ENCODE data around the gene ST7. TPM values are rescaled to one million over a fixed set of nuclear protein-coding genes. Genes with fewer than 3 reads are reported as not detected.

Gene ST7
- total and polyA plus RNA-seq, 2 of the 8 experiments (the other 6 are each of a cell fraction or from before 2014, with no cell fraction given), result 16.3 to 18.0 TPM

DNA sequence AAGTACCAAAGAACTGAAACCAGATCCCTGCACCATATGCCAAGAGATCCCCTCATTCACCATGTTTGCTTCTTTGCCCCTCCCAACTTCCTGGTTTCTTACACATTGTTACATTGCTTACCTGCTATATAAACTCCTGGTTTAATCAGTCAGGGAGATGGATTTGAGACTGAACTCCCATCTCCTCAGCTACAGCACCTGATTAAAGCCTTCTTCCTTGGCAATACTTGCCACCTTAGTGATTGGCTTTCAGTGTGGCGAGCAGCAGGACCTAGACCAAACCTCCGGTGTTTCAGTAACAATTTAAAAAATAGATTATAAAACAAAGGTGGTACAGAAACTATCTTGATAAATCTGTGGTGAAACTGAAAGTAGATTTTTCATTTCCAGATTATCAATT, 122.6 kb downstream of the ST7 start:
- H4K5ac ChIP-seq (ENCODE audit: insufficient read length, low read depth, low read length), result no peak overlapping the region
- H3K27me3 ChIP-seq (replicated peaks in 1 of 4; ENCODE audit: control insufficient read depth in 3 of 4, extremely low read depth in 1 of 4, insufficient read depth in 3 of 4, low read length in 3 of 4), result no peaks in the 10 kb centered on the region
- no peak overlapping the region for H4K91ac ChIP-seq (replicated peaks; ENCODE audit: insufficient read length, low read length)
- TF ChIP-seq POLR2AphosphoS5 (IDR thresholded peaks at IDR 0.05; ENCODE audit: low read depth, low read length), result no peak
- no peak for TF ChIP-seq SRF (IDR thresholded peaks at IDR 0.05; ENCODE audit: low read depth, low read length)
- TF ChIP-seq POU5F1 (IDR thresholded peaks at IDR 0.05; ENCODE audit: low read depth, low read length), result no peak
- TF ChIP-seq KDM1A (IDR thresholded peaks at IDR 0.05; ENCODE audit: borderline replicate concordance, low read length), result no peak
- no peak for TF ChIP-seq CHD2 (IDR thresholded peaks at IDR 0.05; ENCODE audit: low read length)
- no peak for TF ChIP-seq TEAD4 (IDR thresholded peaks at IDR 0.05; ENCODE audit: low read depth, low read length)
- TF ChIP-seq BCL11A (IDR thresholded peaks at IDR 0.05; ENCODE audit: low read depth in 2 of 2, low read length in 2 of 2), result no peak
- TF ChIP-seq SP1 (IDR thresholded peaks at IDR 0.05; ENCODE audit: low read depth, low read length), result no peak
- no peak for TF ChIP-seq CEBPB (IDR thresholded peaks at IDR 0.05; ENCODE audit: low read depth, low read length)
- TF ChIP-seq SUZ12 (IDR thresholded peaks at IDR 0.05; ENCODE audit: low read length), result no peak
- H3K36me3 ChIP-seq (ENCODE audit: control insufficient read depth in 2 of 4, insufficient read depth in 4 of 4, low read length in 3 of 4), result no peaks in the 10 kb centered on the region
- H3K23me2 ChIP-seq (ENCODE audit: low read depth, low read length), result no peaks in the 10 kb centered on the region
- FAIRE-seq (no peak), DNase-seq (ENCODE audit: low read depth in 1 of 2, low spot score in 2 of 2) (no peak)
- H3K18ac ChIP-seq (ENCODE audit: extremely low read depth, low read length), result no peak overlapping the region
- H3K9me3 ChIP-seq (ENCODE audit: insufficient read depth in 2 of 2, low read depth in 1 of 2, low read length in 1 of 2), result peaks cover 0 to 2% of the 10 kb centered on the region in 2 experiments; a peak in 3 of 4 replicates
- H2AK5ac ChIP-seq (ENCODE audit: low read depth, low read length), result no peak overlapping the region
- no peak overlapping the region for H2AFZ ChIP-seq (ENCODE audit: low read length)
- no peak overlapping the region for H2BK12ac ChIP-seq (ENCODE audit: low read depth, low read length)
- H3K4me2 ChIP-seq (ENCODE audit: insufficient read depth in 1 of 2, low read depth in 2 of 2, low read length in 2 of 2), result no peak overlapping the region
- H2BK120ac ChIP-seq (replicated peaks; ENCODE audit: low read depth, low read length), result no peak overlapping the region
- ChIA-PET POLR2A (ENCODE audit: partially characterized antibody) (no interaction called here), CTCF (ENCODE audit: partially characterized antibody) (interaction anchor here (0.9 kb wide), 1 partner anchor 64 kb away, joined by 3 read pairs; no protein-coding TSS in a partner anchor)
- no peak overlapping the region for H3K27ac ChIP-seq (ENCODE audit: low read depth, low read length)
- no peak overlapping the region for H3K23ac ChIP-seq (ENCODE audit: insufficient read length)
- H3K4ac ChIP-seq (replicated peaks; ENCODE audit: insufficient read length, low read depth, low read length), result no peak overlapping the region
- no peak overlapping the region for H3K14ac ChIP-seq (ENCODE audit: insufficient read length)
- peaks cover 2% of the 10 kb centered on the region; the same call in 1 of the 2 replicates for H3K79me1 ChIP-seq (ENCODE audit: low read depth, low read length)
- H2BK15ac ChIP-seq (ENCODE audit: low read length), result no peak overlapping the region
- H2BK20ac ChIP-seq (ENCODE audit: low read length), result no peak overlapping the region
- WGBS, 2 experiments (ENCODE audit: extremely low coverage in 1 of 2, insufficient coverage in 1 of 2, insufficient read length in 1 of 2, insufficient replicate concordance in 2 of 2, low coverage in 1 of 2, low lambda C conversion rate in 2 of 2, missing lambda C conversion rate in 1 of 2), result 88% methylated on average over 2 of the region's 2 CpGs; no CpG with 5 or more reads in 1 of the 2 experiments
- H4K8ac ChIP-seq (ENCODE audit: extremely low read depth, insufficient read depth, low read length), result no peak overlapping the region
- H3K4me1 ChIP-seq (replicated peaks in 1 of 4; ENCODE audit: control insufficient read depth in 3 of 4, insufficient read depth in 4 of 4, low read length in 3 of 4), result peaks cover 3 to 6% (median 3%) of the 10 kb centered on the region in 4 experiments; a peak in 3 of 7 replicates
- H3K9ac ChIP-seq (replicated peaks in 1 of 4; ENCODE audit: extremely low read depth in 1 of 4, low read depth in 3 of 4, low read length in 3 of 4), result no peak overlapping the region
- no peak overlapping the region for H3K56ac ChIP-seq (replicated peaks; ENCODE audit: insufficient read length, low read depth, low read length)
- H3K79me2 ChIP-seq (ENCODE audit: control insufficient read depth in 1 of 2, insufficient read depth in 2 of 2, low read length in 2 of 2), result no peaks in the 10 kb centered on the region
- no peak overlapping the region for H3K4me3 ChIP-seq (ENCODE audit: extremely low read depth in 1 of 4, insufficient read depth in 2 of 4, low read depth in 3 of 4, low read length in 4 of 4)
- no peak overlapping the region for H2BK5ac ChIP-seq (ENCODE audit: low read depth, low read length)
- H4K20me1 ChIP-seq (replicated peaks in 1 of 2; ENCODE audit: control insufficient read depth in 1 of 2, insufficient read depth in 2 of 2, low read length in 2 of 2), result no peaks in the 10 kb centered on the region

Measured in H1 (cell line).